Smooth muscle cell (in vitro differentiated cells): ENCODE data around the gene OAS2. TPM values are rescaled to one million over a fixed set of nuclear protein-coding genes. Genes with fewer than 3 reads are reported as not detected.

Experiments used
- DNase-seq: peaks from one replicate; lab custom pipeline; 2025; ENCODE audit not compliant: unreplicated experiment; lab: John Stamatoyannopoulos, UW
- H2AFZ ChIP-seq: fragments of 200-600 bp; sonication (generic); 2 replicates; pipeline ENCODE4 v1.6.0; 2016; ENCODE audit warnings: antibody characterized with exemption, low read depth, mild to moderate bottlenecking
- H3F3A ChIP-seq: fragments of 200-600 bp; sonication (generic); 2 replicates; pipeline ENCODE4 v1.6.0; 2017; ENCODE audit warnings: antibody characterized with exemption, low read depth
- H3K27ac ChIP-seq: fragments of 200-600 bp; sonication (generic); 2 replicates; pipeline ENCODE4 v1.5.1; 2016; ENCODE audit warnings: low read depth, mild to moderate bottlenecking
- H3K27me3 ChIP-seq: fragments of 200-600 bp; sonication (generic); 2 replicates; pipeline ENCODE4 v1.6.1; 2016; ENCODE audit warnings: low read depth, mild to moderate bottlenecking
- H3K36me3 ChIP-seq: fragments of 200-600 bp; sonication (generic); 2 replicates; pipeline ENCODE4 v1.5.1; 2016; ENCODE audit warnings: low read depth
- H3K4me1 ChIP-seq: fragments of 200-600 bp; sonication (generic); 2 replicates; pipeline ENCODE4 v1.5.1; 2016; ENCODE audit warnings: low read depth
- H3K4me2 ChIP-seq: fragments of 200-600 bp; sonication (generic); 2 replicates; pipeline ENCODE4 v1.6.0; 2016; ENCODE audit warnings: mild to moderate bottlenecking
- H3K4me3 ChIP-seq: fragments of 200-600 bp; sonication (generic); 2 replicates; pipeline ENCODE4 v1.5.1; 2016; ENCODE audit warnings: mild to moderate bottlenecking
- H3K79me2 ChIP-seq: fragments of 200-600 bp; sonication (generic); 2 replicates; pipeline ENCODE4 v1.6.0; 2016; ENCODE audit warnings: low read depth, mild to moderate bottlenecking
- H3K9ac ChIP-seq: fragments of 200-600 bp; sonication (generic); 2 replicates; pipeline ENCODE4 v1.6.0; 2016; ENCODE audit warnings: low read depth
- H3K9me3 ChIP-seq: fragments of 200-600 bp; sonication (generic); replicated peaks from 2 replicates; pipeline ENCODE4 v1.5.1; 2016; ENCODE audit warnings: low read depth
- H4K20me1 ChIP-seq: fragments of 200-600 bp; sonication (generic); 2 replicates; pipeline ENCODE4 v1.6.0; 2016; ENCODE audit warnings: low read depth
- CTCF ChIP-seq: fragments of 200-600 bp; sonication (generic); IDR thresholded peaks from 2 replicates; pipeline ENCODE4 v1.5.1; 2017; ENCODE audit warnings: borderline replicate concordance, mild to moderate bottlenecking, antibody characterized with exemption; ENCODE audit not compliant: insufficient read depth, poor library complexity, severe bottlenecking
- WGBS: methylation state at CpG from one replicate; pipeline ENCODE4 v1.1.7; 2016; ENCODE audit warnings: low lambda C conversion rate; 5-methylcytosine and 5-hydroxymethylcytosine counted together
- polyA plus RNA-seq: library from polyadenylated mRNA; unstranded; fragments of >200 nt; fragmentation: Nextera tagmentation; extraction: Ambion mirVana; gene quantifications from 2 replicates; pipeline ENCODE4 v1.2.1, GENCODE V29; 2016
- total RNA-seq: library from RNA; depleted of rRNA; stranded (reverse); fragments of >200 nt; gene quantifications from 2 replicates; pipeline ENCODE4 v1.2.3, GENCODE V29; 2014

The OAS2 gene
- total and polyA plus RNA-seq, 2 experiments from 2014 or later = not detected

GRCh38 chr12:112989806-112990205 is 11.5 kb downstream of the OAS2 start:
- H4K20me1 ChIP-seq = no peaks in the 10 kb centered on the region
- H3K4me2 ChIP-seq = no peak overlapping the region
- no peak overlapping the region for H3K27ac ChIP-seq
- no peak for TF ChIP-seq CTCF
- H3K27me3 ChIP-seq = peaks cover 12% of the 10 kb centered on the region
- no peak overlapping the region for H3K9ac ChIP-seq
- no peaks in the 10 kb centered on the region for H3K79me2 ChIP-seq
- H2AFZ ChIP-seq = no peak overlapping the region
- H3K36me3 ChIP-seq = no peaks in the 10 kb centered on the region
- H3K4me3 ChIP-seq = no peak overlapping the region
- H3K9me3 ChIP-seq = no peaks in the 10 kb centered on the region
- H3F3A ChIP-seq = no peaks in the 10 kb centered on the region
- WGBS = 77% methylated on average over 1 of the region's 1 CpG
- H3K4me1 ChIP-seq = no peaks in the 10 kb centered on the region
- no peak for DNase-seq

- H3K4me3 ChIP-seq = no peak overlapping the region
- H3K4me2 ChIP-seq = no peak overlapping the region
- WGBS = 0% methylated on average over 2 of the region's 2 CpGs
- H3K79me2 ChIP-seq = no peaks in the 10 kb centered on the region
- no peak for DNase-seq
- H3K27me3 ChIP-seq = peaks cover 8% of the 10 kb centered on the region
- H3F3A ChIP-seq = no peaks in the 10 kb centered on the region
- H3K9ac ChIP-seq = no peak overlapping the region
- no peaks in the 10 kb centered on the region for H3K4me1 ChIP-seq
- H2AFZ ChIP-seq = no peak overlapping the region
- H3K27ac ChIP-seq = no peak overlapping the region
- H4K20me1 ChIP-seq = no peaks in the 10 kb centered on the region
- H3K36me3 ChIP-seq = no peaks in the 10 kb centered on the region
- no peaks in the 10 kb centered on the region for H3K9me3 ChIP-seq
- peak; percentile 70 for TF ChIP-seq CTCF
Measured at GRCh38 chr12:112992541-112993398, 14.5 kb downstream of the OAS2 start.

- Histone ChIP-seq H3K4me2 (no peak overlapping the region), H2AFZ (no peak overlapping the region), H4K20me1 (no peaks in the 10 kb centered on the region), H3K27ac (no peak overlapping the region), H3K4me1 (no peaks in the 10 kb centered on the region), H3K9ac (no peak overlapping the region), H3K79me2 (no peaks in the 10 kb centered on the region), H3K9me3 (no peaks in the 10 kb centered on the region), H3K36me3 (no peaks in the 10 kb centered on the region), H3F3A (no peaks in the 10 kb centered on the region), H3K4me3 (no peak overlapping the region), H3K27me3 (no peaks in the 10 kb centered on the region)
- TF ChIP-seq CTCF = no peak
- DNase-seq = no peak
- 75% methylated on average over 5 of the region's 5 CpGs for WGBS
Measured at GRCh38 chr12:112995008-112995407, 16.7 kb downstream of the OAS2 start.

GRCh38 chr12:112996501-112996900 is 18.2 kb downstream of the OAS2 start:
- no peaks in the 10 kb centered on the region for H4K20me1 ChIP-seq
- no peak for DNase-seq
- 89% methylated on average over 8 of the region's 8 CpGs for WGBS
- H3K4me3 ChIP-seq = no peak overlapping the region
- H3K9ac ChIP-seq = no peak overlapping the region
- no peaks in the 10 kb centered on the region for H3K4me1 ChIP-seq
- no peaks in the 10 kb centered on the region for H3K9me3 ChIP-seq
- no peaks in the 10 kb centered on the region for H3K36me3 ChIP-seq
- H3K27me3 ChIP-seq = no peaks in the 10 kb centered on the region
- H3K79me2 ChIP-seq = no peaks in the 10 kb centered on the region
- no peak for TF ChIP-seq CTCF
- no peak overlapping the region for H3K4me2 ChIP-seq
- no peaks in the 10 kb centered on the region for H3F3A ChIP-seq
- H3K27ac ChIP-seq = no peak overlapping the region
- H2AFZ ChIP-seq = no peak overlapping the region
